Testis (tissue), 3 donors: ENCODE measurements around the gene KLHDC8A. TPM values are rescaled to one million over a fixed set of nuclear protein-coding genes. Genes with fewer than 3 reads are reported as not detected.

ENCODE experiments used
- DNase-seq: peaks from one replicate; pipeline ENCODE4 v3.0.0-alpha.2; 2019
- H3K27ac ChIP-seq, 2 donors: fragments of 200-600 bp; sonication (generic); one replicate each; pipeline ENCODE4 v1.5.1; 2019
- H3K27me3 ChIP-seq: fragments of 200-600 bp; sonication (generic); one replicate; pipeline ENCODE4 v1.5.1; 2019
- H3K36me3 ChIP-seq: fragments of 200-600 bp; sonication (generic); one replicate; pipeline ENCODE4 v1.5.1; 2017; ENCODE audit warnings: low read depth; ENCODE audit errors: missing control alignments
- H3K4me1 ChIP-seq: fragments of 200-600 bp; sonication (generic); one replicate; pipeline ENCODE4 v1.5.1; 2019
- H3K4me3 ChIP-seq, 2 donors: fragments of 200-600 bp; sonication (generic); one replicate each; pipeline ENCODE4 v1.5.1; 2017 to 2019
- H3K9me3 ChIP-seq: fragments of 200-600 bp; sonication (generic); one replicate; pipeline ENCODE4 v1.5.1; 2017
- POLR2A ChIP-seq: fragments of 450-650 bp; IDR thresholded peaks from one replicate; pipeline ENCODE4 v1.6.1; 2017; ENCODE audit warnings: antibody characterized with exemption, mild to moderate bottlenecking, moderate library complexity
- WGBS, 2 donors: methylation state at CpG; one replicate each; pipeline ENCODE4 v1.1.5; 2018; 5-methylcytosine and 5-hydroxymethylcytosine counted together
- intact Hi-C: fragments of 100-400 bp; cut with DNase I; formaldehyde crosslinking; loops from one replicate; pipeline ENCODE4 v1.15.1; 2023; ENCODE audit warnings: low total_unique reads
- polyA plus RNA-seq: library from polyadenylated mRNA; stranded (reverse); fragments of 350-450 nt; fragmentation: Illumina TruSeq; extraction: RNeasy Lipid Tissue Mini Kit (QIAGEN cat#74804); gene quantifications from one replicate; pipeline ENCODE4 v1.2.3, GENCODE V29; 2014; ENCODE audit warnings: low read depth, low replicate concordance; ENCODE audit not compliant: insufficient read depth
- total RNA-seq, 2 donors: library from RNA; depleted of rRNA; stranded (reverse); fragments of >200 nt; gene quantifications; one replicate each; pipeline ENCODE4 v1.2.3, GENCODE V29; 2016
- TF ChIP-seq, protein P1 (sequence below), 3 experiments: fragments of 450-650 bp in 2 of 3; fragments of 200-600 bp in 1 of 3; sonication (generic) in 1 of 3; IDR thresholded peaks; one replicate each; pipeline ENCODE4 v1.5.1; 2016 to 2019; ENCODE audit warnings: antibody characterized with exemption in 3 of 3, mild to moderate bottlenecking in 2 of 3, moderate library complexity in 1 of 3

Gene KLHDC8A
- total and polyA plus RNA-seq, 3 donors from 2014 or later = 10.5 to 12.9 (median 11.7) TPM

DNA sequence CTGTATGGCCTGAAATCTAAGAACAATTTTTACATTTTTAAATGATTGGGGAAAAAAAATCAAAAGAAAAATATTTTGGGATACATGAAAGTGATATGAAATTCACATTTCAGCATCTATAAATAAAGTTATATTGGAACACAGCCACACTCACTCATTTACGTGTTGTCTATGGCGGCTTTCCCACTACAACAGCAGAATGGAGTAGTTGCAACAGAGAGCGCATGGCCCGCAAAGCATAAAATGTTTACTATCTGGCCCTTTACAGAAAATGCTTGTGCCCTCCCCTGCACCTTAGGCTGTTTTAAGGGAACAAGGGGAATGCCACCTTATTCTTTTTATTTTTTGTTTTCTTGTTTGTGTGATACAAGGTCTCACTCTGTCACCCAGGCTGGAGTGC lies 3.5 kb downstream of the KLHDC8A start:
- peaks cover 34% of the 10 kb centered on the region for H3K4me1 ChIP-seq
- no peak overlapping the region for H3K4me3 ChIP-seq
- intact Hi-C loops = loop anchor here (10.0 kb wide), 1 partner anchor 82 kb away; no protein-coding TSS in a partner anchor
- H3K27ac ChIP-seq = no peak overlapping the region
- DNase-seq = no peak
- 68 to 79% methylated on average over 4 of the region's 4 CpGs for WGBS, 2 donors
- H3K36me3 ChIP-seq = no peaks in the 10 kb centered on the region
- H3K27me3 ChIP-seq = no peaks in the 10 kb centered on the region
- H3K9me3 ChIP-seq = no peaks in the 10 kb centered on the region
- no peak for TF ChIP-seq POLR2A
- TF ChIP-seq, protein P1, sequence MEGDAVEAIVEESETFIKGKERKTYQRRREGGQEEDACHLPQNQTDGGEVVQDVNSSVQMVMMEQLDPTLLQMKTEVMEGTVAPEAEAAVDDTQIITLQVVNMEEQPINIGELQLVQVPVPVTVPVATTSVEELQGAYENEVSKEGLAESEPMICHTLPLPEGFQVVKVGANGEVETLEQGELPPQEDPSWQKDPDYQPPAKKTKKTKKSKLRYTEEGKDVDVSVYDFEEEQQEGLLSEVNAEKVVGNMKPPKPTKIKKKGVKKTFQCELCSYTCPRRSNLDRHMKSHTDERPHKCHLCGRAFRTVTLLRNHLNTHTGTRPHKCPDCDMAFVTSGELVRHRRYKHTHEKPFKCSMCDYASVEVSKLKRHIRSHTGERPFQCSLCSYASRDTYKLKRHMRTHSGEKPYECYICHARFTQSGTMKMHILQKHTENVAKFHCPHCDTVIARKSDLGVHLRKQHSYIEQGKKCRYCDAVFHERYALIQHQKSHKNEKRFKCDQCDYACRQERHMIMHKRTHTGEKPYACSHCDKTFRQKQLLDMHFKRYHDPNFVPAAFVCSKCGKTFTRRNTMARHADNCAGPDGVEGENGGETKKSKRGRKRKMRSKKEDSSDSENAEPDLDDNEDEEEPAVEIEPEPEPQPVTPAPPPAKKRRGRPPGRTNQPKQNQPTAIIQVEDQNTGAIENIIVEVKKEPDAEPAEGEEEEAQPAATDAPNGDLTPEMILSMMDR (IDR thresholded peaks at IDR 0.05) = no peak

DNA sequence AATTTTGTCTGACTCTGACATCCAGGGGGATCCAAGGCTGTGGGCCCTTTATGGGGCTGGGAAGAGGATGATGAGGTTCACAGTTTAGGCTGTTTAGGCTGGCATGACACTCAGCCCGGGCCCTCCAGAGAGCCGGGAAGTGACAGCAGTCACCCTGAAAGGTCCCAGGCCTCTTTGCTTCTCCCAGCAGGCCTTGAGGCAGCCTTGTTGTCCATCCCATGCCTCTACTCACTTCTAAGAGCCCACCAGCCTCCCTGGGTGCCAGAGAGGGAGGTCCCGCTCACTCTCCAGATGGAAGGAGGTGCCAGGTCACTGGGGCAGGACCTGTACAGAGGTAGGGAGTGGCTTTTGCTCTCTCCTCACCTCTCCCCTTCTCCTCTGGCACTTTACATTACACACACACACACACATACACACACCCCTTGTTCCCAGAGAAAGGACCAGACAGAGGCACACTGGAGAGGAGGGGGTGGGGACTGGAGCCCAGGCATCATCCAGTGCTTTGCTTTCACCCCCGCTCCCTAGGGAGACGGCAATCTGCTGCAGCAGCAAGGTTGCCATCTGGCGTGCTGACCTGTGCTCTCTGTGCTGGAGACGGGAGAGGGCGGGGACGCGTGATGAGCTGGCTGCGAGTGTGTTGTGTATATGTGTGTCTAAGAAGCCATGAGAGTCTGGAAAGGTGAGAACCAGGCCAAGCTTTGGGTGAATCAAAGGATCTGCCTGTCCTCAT lies 4.6 kb downstream of the KLHDC8A start:
- H3K36me3 ChIP-seq = no peaks in the 10 kb centered on the region
- H3K27me3 ChIP-seq = no peaks in the 10 kb centered on the region
- H3K4me3 ChIP-seq = no peak overlapping the region
- no peaks in the 10 kb centered on the region for H3K9me3 ChIP-seq
- H3K27ac ChIP-seq = no peak overlapping the region
- TF ChIP-seq POLR2A = no peak
- TF ChIP-seq, protein P1 (IDR thresholded peaks at IDR 0.05) = no peak
- intact Hi-C loops = loop anchor here (10.0 kb wide), 1 partner anchor 83 kb away; no protein-coding TSS in a partner anchor
- H3K4me1 ChIP-seq = peaks cover 28% of the 10 kb centered on the region
- peak; percentile 86 for DNase-seq
- 56 to 88% methylated on average over 3 to 11 of the region's 11 CpGs for WGBS, 2 donors

DNA sequence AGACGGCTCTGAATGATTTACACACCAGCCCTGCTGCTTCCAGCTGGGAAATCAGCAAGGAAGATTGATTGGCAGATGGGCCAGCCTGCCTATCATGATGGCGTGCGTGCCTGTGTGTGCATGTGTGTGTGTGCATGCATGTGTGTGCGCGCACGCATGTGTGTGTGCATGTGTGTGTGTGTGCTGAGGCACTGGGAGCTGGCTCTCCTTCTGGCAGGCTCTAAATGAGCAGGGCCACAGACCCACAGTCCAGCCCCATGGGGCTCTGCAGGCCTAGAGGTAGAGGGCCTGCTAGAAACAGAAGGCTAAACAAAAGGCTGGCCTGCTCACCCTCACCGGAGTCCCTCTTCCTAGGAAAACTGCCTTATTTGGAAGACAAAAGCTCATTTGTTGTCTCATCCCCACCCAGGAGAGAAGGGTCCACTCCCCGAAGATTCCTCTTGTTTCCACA lies 6.0 kb downstream of the KLHDC8A start:
- 75 to 76% methylated on average over 8 of the region's 8 CpGs for WGBS, 2 donors
- no peak for TF ChIP-seq POLR2A
- H3K27me3 ChIP-seq = no peaks in the 10 kb centered on the region
- no peaks in the 10 kb centered on the region for H3K9me3 ChIP-seq
- DNase-seq = no peak
- H3K36me3 ChIP-seq = no peaks in the 10 kb centered on the region
- H3K4me3 ChIP-seq = no peak overlapping the region
- intact Hi-C loops = loop anchor here (10.0 kb wide), 1 partner anchor 84 kb away; no protein-coding TSS in a partner anchor
- H3K27ac ChIP-seq = no peak overlapping the region
- peaks cover 20% of the 10 kb centered on the region for H3K4me1 ChIP-seq

DNA sequence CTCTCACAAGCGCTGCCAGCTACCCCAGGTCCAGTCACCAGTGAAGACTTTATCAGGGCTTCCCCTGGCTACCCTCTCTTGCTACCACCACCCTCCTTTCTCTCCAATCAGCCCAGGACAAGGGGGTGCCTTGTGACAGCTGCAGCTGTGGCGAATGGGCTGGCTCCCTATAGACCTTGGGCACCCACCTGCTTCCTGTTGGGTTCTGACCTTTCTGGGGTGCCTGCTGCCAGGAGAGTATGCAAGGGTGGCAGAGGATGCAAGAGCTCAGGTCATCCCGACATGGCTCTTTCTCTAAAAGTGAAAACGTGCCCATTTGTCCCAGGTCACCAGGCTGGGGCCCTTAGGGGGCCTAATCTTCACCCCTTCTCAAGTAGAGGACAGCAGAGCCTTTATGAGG lies 6.6 kb downstream of the KLHDC8A start:
- Histone ChIP-seq H3K27ac (no peak overlapping the region), H3K4me1 (peaks cover 20% of the 10 kb centered on the region), H3K27me3 (no peaks in the 10 kb centered on the region), H3K36me3 (no peaks in the 10 kb centered on the region), H3K9me3 (no peaks in the 10 kb centered on the region), H3K4me3 (no peak overlapping the region)
- 74 to 100% methylated on average over 2 to 4 of the region's 4 CpGs for WGBS, 2 donors
- intact Hi-C loops = loop anchor here (10.0 kb wide), 1 partner anchor 85 kb away; no protein-coding TSS in a partner anchor
- no peak for TF ChIP-seq POLR2A
- TF ChIP-seq, protein P1 (IDR thresholded peaks at IDR 0.05) = no peak
- DNase-seq = no peak

DNA sequence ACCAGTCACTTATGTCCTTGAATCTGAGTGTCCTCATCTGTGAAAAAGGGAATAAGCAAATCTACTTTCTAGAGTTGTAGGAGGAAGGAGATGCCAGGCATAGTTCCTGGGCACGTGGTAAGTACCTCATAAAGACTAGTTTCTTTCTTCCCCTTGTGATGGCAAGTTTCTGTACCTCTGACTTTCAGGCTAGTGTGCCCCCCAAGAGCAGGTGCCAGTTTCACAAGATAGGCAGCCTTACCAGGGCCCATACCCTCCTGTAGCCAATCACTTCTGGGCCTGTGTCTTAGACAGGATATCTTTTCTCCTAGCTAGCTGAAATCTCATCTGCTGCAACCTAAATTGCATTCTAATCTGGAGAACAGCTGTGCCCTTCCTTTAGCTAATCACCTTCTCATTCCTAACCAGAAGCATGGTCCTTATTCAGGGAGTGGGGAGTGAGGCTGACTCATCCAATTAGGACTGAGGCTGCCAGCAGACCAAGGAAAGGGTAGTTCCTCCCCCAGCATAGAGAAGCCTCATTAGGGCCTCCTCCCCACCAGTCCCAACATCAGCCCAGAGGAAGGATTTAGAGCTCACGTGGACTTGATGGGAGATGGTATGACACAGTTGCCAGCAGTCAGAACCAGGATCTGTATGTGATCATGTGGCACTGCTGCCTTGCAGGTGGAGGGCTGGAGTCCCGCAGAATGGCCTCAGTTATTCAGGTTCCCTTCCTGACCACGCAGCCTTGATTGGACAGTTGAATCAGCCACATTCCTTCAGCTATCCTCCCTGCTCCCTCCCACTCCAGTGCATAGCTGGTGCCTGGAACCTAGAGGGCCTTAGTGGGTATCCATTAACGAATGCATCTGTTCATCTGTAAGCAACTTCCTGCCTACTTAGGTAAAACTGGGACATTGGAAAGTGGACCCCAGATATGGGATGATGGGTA lies 7.9 kb downstream of the KLHDC8A start:
- intact Hi-C loops = no loop called here
- Histone ChIP-seq H3K4me3 (no peak overlapping the region), H3K36me3 (no peaks in the 10 kb centered on the region), H3K4me1 (peaks cover 22% of the 10 kb centered on the region), H3K27me3 (no peaks in the 10 kb centered on the region), H3K27ac (no peak overlapping the region), H3K9me3 (no peaks in the 10 kb centered on the region)
- TF ChIP-seq POLR2A = no peak
- TF ChIP-seq, protein P1 (IDR thresholded peaks at IDR 0.05) = no peak
- WGBS, 2 donors = 73 to 76% methylated on average over 5 of the region's 5 CpGs
- DNase-seq = no peak
